ENCODE data around the gene LMOD3.

Gene LMOD3

DNA sequence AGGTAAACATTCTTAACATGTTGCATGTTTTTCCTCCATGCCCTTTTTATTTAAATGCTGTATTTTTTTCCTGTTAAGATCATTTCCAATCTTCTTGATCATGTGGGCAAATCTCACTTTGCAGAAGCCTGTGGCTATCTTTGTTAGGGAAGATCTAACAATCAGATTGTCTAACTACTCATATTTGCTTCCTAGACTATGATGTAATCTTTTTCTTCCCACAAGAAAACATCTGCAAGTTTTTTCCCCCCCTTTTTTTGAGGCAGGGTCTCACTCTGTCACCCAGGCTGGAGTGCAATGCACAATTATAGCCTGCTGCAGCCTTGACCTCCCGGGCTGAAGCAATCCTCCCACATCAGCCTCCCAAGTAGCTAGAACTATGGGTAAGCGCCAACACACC, 15.0 kb upstream of the LMOD3 start:
- Histone ChIP-seq H3K18ac (ENCODE audit: low read length) (no peak overlapping the region), H2BK12ac (ENCODE audit: low read length) (no peak overlapping the region), H3K23ac (ENCODE audit: low read depth, low read length, poor library complexity) (no peak overlapping the region), H3K27me3 (ENCODE audit: control insufficient read depth in 3 of 3, insufficient read depth in 3 of 3, low read depth in 1 of 3, low read length in 3 of 3) (no peaks in the 10 kb centered on the region), H3K4me1 (ENCODE audit: control insufficient read depth in 2 of 2, insufficient read depth in 1 of 2, low read depth in 1 of 2, low read length in 2 of 2) (no peaks in the 10 kb centered on the region), H2AK5ac (ENCODE audit: low read depth, low read length) (no peak overlapping the region), H3K4me2 (ENCODE audit: insufficient read depth, low read length, poor library complexity, severe bottlenecking) (no peak overlapping the region), H3K4ac (ENCODE audit: low read length) (no peak overlapping the region), H3K9me3 (replicated peaks in 1 of 2; ENCODE audit: control insufficient read depth in 2 of 2, insufficient read depth in 1 of 2, low read depth in 1 of 2, low read length in 2 of 2) (no peaks in the 10 kb centered on the region), H3K4me3 (ENCODE audit: low read length in 2 of 2) (no peak overlapping the region), H3K36me3 (replicated peaks in 1 of 2; ENCODE audit: control insufficient read depth in 2 of 2, insufficient read depth in 2 of 2, low read length in 2 of 2) (no peaks in the 10 kb centered on the region), H2BK15ac (ENCODE audit: low read length) (no peak overlapping the region), H3K27ac (replicated peaks; ENCODE audit: low read length) (no peak overlapping the region), H2AFZ (ENCODE audit: low read length) (no peak overlapping the region), H3K79me1 (ENCODE audit: low read depth, low read length) (no peaks in the 10 kb centered on the region), H2BK120ac (ENCODE audit: low read depth, low read length) (no peak overlapping the region), H3K14ac (ENCODE audit: low read length) (no peak overlapping the region), H4K91ac (ENCODE audit: low read depth, low read length, poor library complexity) (no peak overlapping the region), H4K8ac (ENCODE audit: low read depth, low read length) (no peak overlapping the region), H3K9ac (ENCODE audit: low read depth, low read length, poor library complexity) (no peak overlapping the region), H2BK5ac (ENCODE audit: low read length) (no peak overlapping the region)
- WGBS, 2 donors (ENCODE audit: extremely low coverage in 2 of 2, insufficient read length in 2 of 2, insufficient replicate concordance in 1 of 2), result no CpG with 5 or more reads among the region's 2 CpGs
- no peak for DNase-seq (ENCODE audit: low spot score)

DNA sequence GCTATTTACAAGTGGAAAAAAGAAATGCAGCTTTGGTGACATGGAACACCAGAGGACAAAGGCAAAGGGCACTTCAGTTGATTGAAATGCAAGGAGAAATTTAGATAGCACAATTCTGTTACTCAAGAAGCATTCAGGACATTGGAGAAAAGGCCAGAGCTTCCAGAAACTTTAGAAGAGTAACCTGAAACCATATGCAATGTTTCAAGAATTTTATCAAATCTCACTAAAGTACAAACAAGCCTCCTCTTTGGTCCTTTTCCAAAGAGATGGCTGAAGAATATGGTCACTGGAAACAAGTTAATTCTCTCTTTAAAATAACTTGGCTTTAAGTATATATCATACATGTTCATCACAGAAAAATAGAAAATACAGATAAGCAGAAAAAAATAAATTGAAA, 14.6 kb upstream of the LMOD3 start:
- Histone ChIP-seq H3K9ac (ENCODE audit: low read depth, low read length, poor library complexity) (no peak overlapping the region), H3K27ac (replicated peaks; ENCODE audit: low read length) (no peak overlapping the region), H3K79me1 (ENCODE audit: low read depth, low read length) (no peaks in the 10 kb centered on the region), H3K36me3 (replicated peaks in 1 of 2; ENCODE audit: control insufficient read depth in 2 of 2, insufficient read depth in 2 of 2, low read length in 2 of 2) (no peaks in the 10 kb centered on the region), H4K8ac (ENCODE audit: low read depth, low read length) (no peak overlapping the region), H2BK12ac (ENCODE audit: low read length) (no peak overlapping the region), H2AK5ac (ENCODE audit: low read depth, low read length) (no peak overlapping the region), H3K18ac (ENCODE audit: low read length) (no peak overlapping the region), H3K4me1 (ENCODE audit: control insufficient read depth in 2 of 2, insufficient read depth in 1 of 2, low read depth in 1 of 2, low read length in 2 of 2) (no peaks in the 10 kb centered on the region), H2AFZ (ENCODE audit: low read length) (no peak overlapping the region), H4K91ac (ENCODE audit: low read depth, low read length, poor library complexity) (no peak overlapping the region), H2BK120ac (ENCODE audit: low read depth, low read length) (no peak overlapping the region), H2BK15ac (ENCODE audit: low read length) (no peak overlapping the region), H3K4me3 (ENCODE audit: low read length in 2 of 2) (no peak overlapping the region), H3K27me3 (ENCODE audit: control insufficient read depth in 3 of 3, insufficient read depth in 3 of 3, low read depth in 1 of 3, low read length in 3 of 3) (no peaks in the 10 kb centered on the region), H3K4ac (ENCODE audit: low read length) (no peak overlapping the region), H3K14ac (ENCODE audit: low read length) (no peak overlapping the region), H2BK5ac (ENCODE audit: low read length) (no peak overlapping the region), H3K4me2 (ENCODE audit: insufficient read depth, low read length, poor library complexity, severe bottlenecking) (no peak overlapping the region), H3K9me3 (replicated peaks in 1 of 2; ENCODE audit: control insufficient read depth in 2 of 2, insufficient read depth in 1 of 2, low read depth in 1 of 2, low read length in 2 of 2) (no peaks in the 10 kb centered on the region), H3K23ac (ENCODE audit: low read depth, low read length, poor library complexity) (no peak overlapping the region)
- no peak for DNase-seq (ENCODE audit: low spot score)

DNA sequence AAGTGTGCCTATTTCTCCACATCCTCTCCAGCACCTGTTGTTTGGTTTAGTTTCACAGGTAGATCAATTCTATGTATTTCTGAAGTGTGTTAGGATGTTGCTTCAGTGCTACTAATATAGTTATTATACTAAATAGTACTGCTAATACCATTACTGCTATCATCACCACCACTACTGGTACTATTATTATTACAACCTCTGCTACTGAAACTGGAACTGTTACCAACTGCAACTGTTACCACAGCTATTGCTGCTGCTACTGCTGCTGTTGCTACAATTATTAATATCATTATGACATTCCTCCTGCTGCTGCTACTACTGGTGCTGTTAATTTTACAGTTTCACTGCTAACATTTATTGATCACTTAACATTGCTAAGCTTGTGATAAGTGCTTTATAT, 8.3 kb upstream of the LMOD3 start:
- Histone ChIP-seq H3K4me3 (ENCODE audit: low read length in 2 of 2) (no peak overlapping the region), H3K18ac (ENCODE audit: low read length) (no peak overlapping the region), H4K8ac (ENCODE audit: low read depth, low read length) (no peak overlapping the region), H3K4ac (ENCODE audit: low read length) (no peak overlapping the region), H3K9ac (ENCODE audit: low read depth, low read length, poor library complexity) (no peak overlapping the region), H3K9me3 (replicated peaks in 1 of 2; ENCODE audit: control insufficient read depth in 2 of 2, insufficient read depth in 1 of 2, low read depth in 1 of 2, low read length in 2 of 2) (no peaks in the 10 kb centered on the region), H3K4me2 (ENCODE audit: insufficient read depth, low read length, poor library complexity, severe bottlenecking) (no peak overlapping the region), H2BK15ac (ENCODE audit: low read length) (no peak overlapping the region), H3K79me1 (ENCODE audit: low read depth, low read length) (no peaks in the 10 kb centered on the region), H2AFZ (ENCODE audit: low read length) (no peak overlapping the region), H2BK5ac (ENCODE audit: low read length) (no peak overlapping the region), H2AK5ac (ENCODE audit: low read depth, low read length) (no peak overlapping the region), H2BK120ac (ENCODE audit: low read depth, low read length) (no peak overlapping the region), H3K36me3 (replicated peaks in 1 of 2; ENCODE audit: control insufficient read depth in 2 of 2, insufficient read depth in 2 of 2, low read length in 2 of 2) (no peaks in the 10 kb centered on the region), H3K23ac (ENCODE audit: low read depth, low read length, poor library complexity) (no peak overlapping the region), H3K27ac (replicated peaks; ENCODE audit: low read length) (no peak overlapping the region), H2BK12ac (ENCODE audit: low read length) (no peak overlapping the region), H4K91ac (ENCODE audit: low read depth, low read length, poor library complexity) (no peak overlapping the region), H3K4me1 (ENCODE audit: control insufficient read depth in 2 of 2, insufficient read depth in 1 of 2, low read depth in 1 of 2, low read length in 2 of 2) (peaks cover 0 to 1% of the 10 kb centered on the region in 2 donors), H3K14ac (ENCODE audit: low read length) (no peak overlapping the region), H3K27me3 (ENCODE audit: control insufficient read depth in 3 of 3, insufficient read depth in 3 of 3, low read depth in 1 of 3, low read length in 3 of 3) (no peaks in the 10 kb centered on the region)
- DNase-seq (ENCODE audit: low spot score), result no peak

DNA sequence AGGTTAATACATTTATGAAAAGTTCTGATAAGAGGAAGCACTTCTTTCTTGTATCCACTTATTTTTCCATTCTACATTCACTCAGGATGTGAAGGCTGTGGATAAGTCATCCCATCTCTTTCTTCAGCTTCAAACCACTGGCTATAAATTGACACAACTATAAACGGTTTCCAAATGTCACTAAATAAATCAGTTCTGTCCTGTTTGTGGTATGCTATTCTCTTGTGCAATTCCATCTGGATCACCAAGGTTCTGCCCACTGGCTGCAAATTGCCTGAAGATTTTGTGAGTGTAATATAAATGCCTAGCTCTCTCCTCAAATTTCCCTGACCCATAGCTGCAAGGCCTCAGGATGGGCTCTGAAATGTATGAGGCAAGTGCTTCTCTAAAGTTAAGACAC, 7.1 kb upstream of the LMOD3 start:
- H3K9ac ChIP-seq (ENCODE audit: low read depth, low read length, poor library complexity), result no peak overlapping the region
- H3K23ac ChIP-seq (ENCODE audit: low read depth, low read length, poor library complexity), result no peak overlapping the region
- H3K4me1 ChIP-seq (ENCODE audit: control insufficient read depth in 2 of 2, insufficient read depth in 1 of 2, low read depth in 1 of 2, low read length in 2 of 2), result peaks cover 0 to 1% of the 10 kb centered on the region in 2 donors
- H2BK15ac ChIP-seq (ENCODE audit: low read length), result no peak overlapping the region
- H2AFZ ChIP-seq (ENCODE audit: low read length), result no peak overlapping the region
- no peaks in the 10 kb centered on the region for H3K79me1 ChIP-seq (ENCODE audit: low read depth, low read length)
- no peak overlapping the region for H3K27ac ChIP-seq (replicated peaks; ENCODE audit: low read length)
- H2BK12ac ChIP-seq (ENCODE audit: low read length), result no peak overlapping the region
- no peak overlapping the region for H2BK120ac ChIP-seq (ENCODE audit: low read depth, low read length)
- no peak for DNase-seq (ENCODE audit: low spot score)
- no peak overlapping the region for H3K4me3 ChIP-seq (ENCODE audit: low read length in 2 of 2)
- H3K9me3 ChIP-seq (replicated peaks in 1 of 2; ENCODE audit: control insufficient read depth in 2 of 2, insufficient read depth in 1 of 2, low read depth in 1 of 2, low read length in 2 of 2), result no peaks in the 10 kb centered on the region
- no peak overlapping the region for H3K14ac ChIP-seq (ENCODE audit: low read length)
- no peak overlapping the region for H2BK5ac ChIP-seq (ENCODE audit: low read length)
- H3K27me3 ChIP-seq (ENCODE audit: control insufficient read depth in 3 of 3, insufficient read depth in 3 of 3, low read depth in 1 of 3, low read length in 3 of 3), result no peaks in the 10 kb centered on the region
- H3K4ac ChIP-seq (ENCODE audit: low read length), result no peak overlapping the region
- H4K8ac ChIP-seq (ENCODE audit: low read depth, low read length), result no peak overlapping the region
- H3K18ac ChIP-seq (ENCODE audit: low read length), result no peak overlapping the region
- no peaks in the 10 kb centered on the region for H3K36me3 ChIP-seq (replicated peaks in 1 of 2; ENCODE audit: control insufficient read depth in 2 of 2, insufficient read depth in 2 of 2, low read length in 2 of 2)
- no CpG with 5 or more reads among the region's 1 CpG for WGBS, 2 donors (ENCODE audit: extremely low coverage in 2 of 2, insufficient read length in 2 of 2, insufficient replicate concordance in 1 of 2)
- no peak overlapping the region for H2AK5ac ChIP-seq (ENCODE audit: low read depth, low read length)
- H4K91ac ChIP-seq (ENCODE audit: low read depth, low read length, poor library complexity), result no peak overlapping the region
- H3K4me2 ChIP-seq (ENCODE audit: insufficient read depth, low read length, poor library complexity, severe bottlenecking), result no peak overlapping the region
